IPS DF 6.9 (cell line): Measurements from ENCODE around the gene HIPK1.

Source experiments
- DNase-seq: peaks from one replicate; pipeline ENCODE4 v3.0.0-alpha.2; 2013; ENCODE audit warnings: low read depth, low spot score
- H3K27ac ChIP-seq: one replicate; pipeline ENCODE4 v1.5.1; 2013; ENCODE audit warnings: low read length, control low read depth
- H3K27me3 ChIP-seq: 2 replicates; pipeline ENCODE4 v1.6.1; 2013; ENCODE audit warnings: mild to moderate bottlenecking, low read length; ENCODE audit not compliant: control insufficient read depth, insufficient read depth
- H3K36me3 ChIP-seq: 2 replicates; pipeline ENCODE4 v1.6.1; 2013; ENCODE audit warnings: low read length; ENCODE audit not compliant: control insufficient read depth, insufficient read depth
- H3K4me1 ChIP-seq: 2 replicates; pipeline ENCODE4 v1.6.1; 2013; ENCODE audit warnings: low read length; ENCODE audit not compliant: control insufficient read depth, insufficient read depth
- H3K4me3 ChIP-seq: 2 replicates; pipeline ENCODE4 v1.5.1; 2013; ENCODE audit warnings: mild to moderate bottlenecking, low read length
- H3K9me3 ChIP-seq: 2 replicates; pipeline ENCODE4 v1.6.1; 2013; ENCODE audit warnings: low read length, inconsistent platforms; ENCODE audit not compliant: control insufficient read depth, insufficient read depth
- WGBS: extraction: QIAGEN DNeasy Blood & Tissue Kit; methylation state at CpG from one replicate; pipeline ENCODE4 v1.1.7; 2013; ENCODE audit warnings: mixed read lengths, missing lambda C conversion rate; ENCODE audit not compliant: insufficient read length, insufficient coverage; 5-methylcytosine and 5-hydroxymethylcytosine counted together

Gene HIPK1

GRCh38 chr1:113963281-113963906, 34.3 kb downstream of the HIPK1 start:
- H3K9me3 ChIP-seq, result no peaks in the 10 kb centered on the region
- no CpG with 5 or more reads among the region's 12 CpGs for WGBS
- H3K4me3 ChIP-seq, result no peak overlapping the region
- no peak overlapping the region for H3K27ac ChIP-seq
- peaks cover 4% of the 10 kb centered on the region; the same call in 1 of the 2 replicates for H3K36me3 ChIP-seq
- H3K27me3 ChIP-seq, result no peaks in the 10 kb centered on the region
- no peak for DNase-seq
- H3K4me1 ChIP-seq, result no peaks in the 10 kb centered on the region

- H3K27ac ChIP-seq, result no peak overlapping the region
- no peak overlapping the region for H3K4me3 ChIP-seq
- no CpG with 5 or more reads among the region's 4 CpGs for WGBS
- H3K9me3 ChIP-seq, result no peaks in the 10 kb centered on the region
- H3K36me3 ChIP-seq, result peaks cover 13% of the 10 kb centered on the region; the same call in 1 of the 2 replicates
- no peaks in the 10 kb centered on the region for H3K4me1 ChIP-seq
- H3K27me3 ChIP-seq, result no peaks in the 10 kb centered on the region
- DNase-seq, result no peak
Observed at GRCh38 chr1:113965703-113966412, 36.7 kb downstream of the HIPK1 start.

GRCh38 chr1:113972954-113973353, 43.8 kb downstream of the HIPK1 start:
- H3K4me3 ChIP-seq, result no peak overlapping the region
- no peaks in the 10 kb centered on the region for H3K27me3 ChIP-seq
- H3K27ac ChIP-seq, result no peak overlapping the region
- DNase-seq, result no peak
- peaks cover 3% of the 10 kb centered on the region; the same call in 1 of the 2 replicates for H3K4me1 ChIP-seq
- WGBS, result no CpG with 5 or more reads among the region's 9 CpGs
- peaks cover 17% of the 10 kb centered on the region; the same call in 1 of the 2 replicates for H3K36me3 ChIP-seq
- H3K9me3 ChIP-seq, result no peaks in the 10 kb centered on the region

GRCh38 chr1:113975211-113975895, 46.2 kb downstream of the HIPK1 start:
- WGBS, result no CpG with 5 or more reads among the region's 4 CpGs
- Histone ChIP-seq H3K27me3 (no peaks in the 10 kb centered on the region), H3K27ac (no peak overlapping the region), H3K4me1 (peaks cover 8% of the 10 kb centered on the region), H3K9me3 (no peaks in the 10 kb centered on the region), H3K36me3 (peaks cover 8% of the 10 kb centered on the region; the same call in 1 of the 2 replicates), H3K4me3 (no peak overlapping the region)
- DNase-seq, result no peak

GRCh38 chr1:113976609-113977278, 47.6 kb downstream of the HIPK1 start:
- Histone ChIP-seq H3K4me3 (no peak overlapping the region), H3K27me3 (no peaks in the 10 kb centered on the region), H3K4me1 (peaks cover 8% of the 10 kb centered on the region), H3K36me3 (peaks cover 5% of the 10 kb centered on the region; the same call in 1 of the 2 replicates), H3K9me3 (no peaks in the 10 kb centered on the region), H3K27ac (no peak overlapping the region)
- no CpG with 5 or more reads among the region's 4 CpGs for whole genome bisulfite sequencing
- DNase-seq, result no peak

GRCh38 chr1:113977906-113978305, 48.8 kb downstream of the HIPK1 start:
- peaks cover 12% of the 10 kb centered on the region for H3K4me1 ChIP-seq
- DNase-seq, result no peak

GRCh38 chr1:113978863-113979702, 50.0 kb downstream of the HIPK1 start, which contains the start of gene OLFML3:
Gene OLFML3, plus strand, starts transcription at chr1:113979474. Its CDS starts 43 bp downstream, at chr1:113979517.
- H3K4me3 ChIP-seq, result peak within 1 kb of the TSS; percentile 2; the same call in 1 of the 2 replicates

More at GRCh38 chr1:113977906-113978305, 48.8 kb downstream of the HIPK1 start:
- Histone ChIP-seq H3K27ac (no peak overlapping the region), H3K27me3 (no peaks in the 10 kb centered on the region), H3K4me3 (no peak overlapping the region), H3K9me3 (no peaks in the 10 kb centered on the region), H3K36me3 (peaks cover 4% of the 10 kb centered on the region; the same call in 1 of the 2 replicates)
- no CpG with 5 or more reads among the region's 3 CpGs for WGBS

GRCh38 chr1:113980110-113980509, 51.0 kb downstream of the HIPK1 start:
- no peak for DNase-seq
- no peak overlapping the region for H3K27ac ChIP-seq
- H3K4me3 ChIP-seq, result no peak overlapping the region

More at GRCh38 chr1:113978863-113979702, 50.0 kb downstream of the HIPK1 start, which contains the start of gene OLFML3:
- Histone ChIP-seq H3K4me1 (peaks cover 15% of the 10 kb centered on the region), H3K36me3 (no peaks in the 10 kb centered on the region), H3K27ac (peak within 1 kb of the TSS; percentile 19), H3K9me3 (no peaks in the 10 kb centered on the region), H3K27me3 (no peaks in the 10 kb centered on the region)
- DNase-seq, result peak; percentile 82
- WGBS, result no CpG with 5 or more reads among the region's 13 CpGs

More at GRCh38 chr1:113980110-113980509, 51.0 kb downstream of the HIPK1 start:
- Histone ChIP-seq H3K36me3 (no peaks in the 10 kb centered on the region; the same call in 1 of the 2 replicates), H3K9me3 (peaks cover 2% of the 10 kb centered on the region; the same call in 1 of the 2 replicates), H3K4me1 (peaks cover 15% of the 10 kb centered on the region), H3K27me3 (no peaks in the 10 kb centered on the region)
- no CpG with 5 or more reads among the region's 10 CpGs for WGBS
